Loucy (cell line): ENCODE results near the gene GPR78.
A peak's percentile ranks its signal among the peaks of the same experiment; 100 is the strongest.

Experiments used
- H2AFZ ChIP-seq: fragments of 200-600 bp; sonication (generic); 2 replicates; pipeline ENCODE4 v1.6.0; 2016; ENCODE audit warnings: antibody characterized with exemption, mild to moderate bottlenecking, low read length, moderate library complexity
- H3F3A ChIP-seq: fragments of 200-600 bp; 2 replicates; pipeline ENCODE4 v1.6.0; 2016; ENCODE audit warnings: antibody characterized with exemption, low read depth, mild to moderate bottlenecking
- H3K27me3 ChIP-seq: fragments of 200-600 bp; sonication (generic); 2 replicates; pipeline ENCODE4 v1.6.1; 2014; ENCODE audit warnings: low read length, mild to moderate bottlenecking; ENCODE audit not compliant: insufficient read depth, poor library complexity, severe bottlenecking
- H3K36me3 ChIP-seq: fragments of 200-600 bp; sonication (generic); 2 replicates; pipeline ENCODE4 v1.6.1; 2016; ENCODE audit warnings: low read length; ENCODE audit not compliant: insufficient read depth
- H3K4me1 ChIP-seq: fragments of 200-600 bp; sonication (generic); 2 replicates; pipeline ENCODE4 v1.5.1; 2014; ENCODE audit warnings: low read length, mild to moderate bottlenecking; ENCODE audit not compliant: insufficient read depth, poor library complexity, severe bottlenecking
- H3K4me2 ChIP-seq: fragments of 200-600 bp; sonication (generic); 2 replicates; pipeline ENCODE4 v1.6.0; 2014; ENCODE audit warnings: antibody characterized with exemption, low read length, low read depth, mild to moderate bottlenecking; ENCODE audit not compliant: poor library complexity, severe bottlenecking
- H3K4me3 ChIP-seq: fragments of 200-600 bp; sonication (generic); 2 replicates; pipeline ENCODE4 v1.5.1; 2014; ENCODE audit warnings: low read length, mild to moderate bottlenecking, mixed read lengths; ENCODE audit not compliant: poor library complexity, severe bottlenecking
- H3K79me2 ChIP-seq: fragments of 200-600 bp; sonication (generic); 2 replicates; pipeline ENCODE4 v1.6.1; 2014; ENCODE audit warnings: low read length; ENCODE audit not compliant: insufficient read depth
- H3K9ac ChIP-seq: fragments of 200-600 bp; sonication (generic); 2 replicates; pipeline ENCODE4 v1.6.0; 2014; ENCODE audit warnings: mild to moderate bottlenecking, low read depth, low read length, moderate library complexity; ENCODE audit not compliant: poor library complexity, severe bottlenecking
- H3K9me2 ChIP-seq: fragments of 200-600 bp; sonication (generic); replicated peaks from 2 replicates; pipeline ENCODE4 v1.6.1; 2016; ENCODE audit warnings: low read depth, low read length, mixed read lengths
- H3K9me3 ChIP-seq: fragments of 200-600 bp; sonication (generic); 2 replicates; pipeline ENCODE4 v1.6.1; 2014; ENCODE audit warnings: mild to moderate bottlenecking, antibody characterized with exemption, low read length, low read depth; ENCODE audit not compliant: insufficient read depth
- H4K20me1 ChIP-seq: fragments of 200-600 bp; sonication (generic); 2 replicates; pipeline ENCODE4 v1.6.0; 2014; ENCODE audit warnings: antibody characterized with exemption, low read length, mild to moderate bottlenecking; ENCODE audit not compliant: insufficient read depth, poor library complexity, severe bottlenecking
- CTCF ChIP-seq: fragments of 200-600 bp; sonication (generic); conservative IDR thresholded peaks from 2 replicates; pipeline ENCODE4 v1.5.1; 2014; ENCODE audit warnings: mild to moderate bottlenecking, antibody characterized with exemption, low read length
- EZH2phosphoT487 ChIP-seq: fragments of 200-600 bp; IDR thresholded peaks from 2 replicates; pipeline ENCODE4 v1.6.1; 2018; ENCODE audit warnings: antibody characterized with exemption, mild to moderate bottlenecking, moderate library complexity, borderline replicate concordance

The GPR78 gene

GRCh38 chr4:8594097-8595038, 14.2 kb downstream of the GPR78 start:
- Histone ChIP-seq H3K4me1 (no peaks in the 10 kb centered on the region), H3K4me2 (no peak overlapping the region), H3K79me2 (no peaks in the 10 kb centered on the region), H3K36me3 (no peaks in the 10 kb centered on the region), H2AFZ (no peak overlapping the region), H3K9me3 (peaks cover 2% of the 10 kb centered on the region; the same call in 1 of the 2 replicates), H3K9ac (no peak overlapping the region), H3K9me2 (no peaks in the 10 kb centered on the region), H3F3A (no peaks in the 10 kb centered on the region), H3K27me3 (no peaks in the 10 kb centered on the region), H3K4me3 (no peak overlapping the region), H4K20me1 (no peaks in the 10 kb centered on the region)
- TF ChIP-seq CTCF (peak; percentile 39), EZH2phosphoT487 (no peak)

- H2AFZ ChIP-seq = no peak overlapping the region
- H3K79me2 ChIP-seq = no peaks in the 10 kb centered on the region
- TF ChIP-seq CTCF = no peak
- TF ChIP-seq EZH2phosphoT487 = no peak
- no peaks in the 10 kb centered on the region for H3K9me2 ChIP-seq
- no peaks in the 10 kb centered on the region for H3K36me3 ChIP-seq
- H4K20me1 ChIP-seq = no peaks in the 10 kb centered on the region
- no peak overlapping the region for H3K9ac ChIP-seq
- H3K4me1 ChIP-seq = no peaks in the 10 kb centered on the region
- no peak overlapping the region for H3K4me3 ChIP-seq
- H3K9me3 ChIP-seq = peaks cover 2% of the 10 kb centered on the region; the same call in 1 of the 2 replicates
- H3F3A ChIP-seq = no peaks in the 10 kb centered on the region
- no peaks in the 10 kb centered on the region for H3K27me3 ChIP-seq
- no peak overlapping the region for H3K4me2 ChIP-seq
Measured at GRCh38 chr4:8595237-8596087, 15.3 kb downstream of the GPR78 start.

GRCh38 chr4:8596891-8597290, 16.7 kb downstream of the GPR78 start:
- Histone ChIP-seq H3K4me3 (no peak overlapping the region), H2AFZ (no peak overlapping the region), H3K4me1 (no peaks in the 10 kb centered on the region), H3F3A (no peaks in the 10 kb centered on the region), H3K9me2 (no peaks in the 10 kb centered on the region), H3K79me2 (no peaks in the 10 kb centered on the region), H4K20me1 (no peaks in the 10 kb centered on the region), H3K9ac (no peak overlapping the region), H3K9me3 (no peaks in the 10 kb centered on the region; the same call in 1 of the 2 replicates), H3K4me2 (no peak overlapping the region), H3K27me3 (no peaks in the 10 kb centered on the region), H3K36me3 (no peaks in the 10 kb centered on the region)
- TF ChIP-seq CTCF (no peak), EZH2phosphoT487 (no peak)
